KG1 (cell line): ENCODE data around the gene EPHA1.

Source experiments
- DNase-seq: peaks from one replicate; lab custom pipeline; 2025; lab: John Stamatoyannopoulos, UW

EPHA1 gene

GRCh38 chr7:143373255-143373794 lies 35.3 kb downstream of the EPHA1 start:
- DNase-seq: no peak

- DNase-seq: no peak
Observed at GRCh38 chr7:143372070-143372469, 36.6 kb downstream of the EPHA1 start.

- no peak for DNase-seq
Observed at GRCh38 chr7:143369678-143370651, 38.7 kb downstream of the EPHA1 start.

- no peak for DNase-seq
Observed at GRCh38 chr7:143368387-143368786, 40.3 kb downstream of the EPHA1 start.

GRCh38 chr7:143367972-143368371 lies 40.7 kb downstream of the EPHA1 start:
- DNase-seq: no peak

- no peak for DNase-seq
Observed at GRCh38 chr7:143363016-143363937, 45.4 kb downstream of the EPHA1 start.

GRCh38 chr7:143362131-143363015 lies 46.3 kb downstream of the EPHA1 start, which contains the start of gene FAM131B:
Gene FAM131B (minus strand): TSS chr7:143362713. CDS start chr7:143362603, 110 bp downstream.
- no peak for DNase-seq

- DNase-seq: no peak
Observed at GRCh38 chr7:143361552-143362130, 47.0 kb downstream of the EPHA1 start.

GRCh38 chr7:143360788-143361551 lies 47.7 kb downstream of the EPHA1 start:
- no peak for DNase-seq

- no peak for DNase-seq
Observed at GRCh38 chr7:143359771-143360353, 48.8 kb downstream of the EPHA1 start.

GRCh38 chr7:143358626-143359025 lies 50.0 kb downstream of the EPHA1 start:
- no peak for DNase-seq

GRCh38 chr7:143356414-143357050 lies 52.1 kb downstream of the EPHA1 start:
- DNase-seq: no peak

GRCh38 chr7:143355450-143356385 lies 52.9 kb downstream of the EPHA1 start:
- DNase-seq: no peak

GRCh38 chr7:143354965-143355364 lies 53.7 kb downstream of the EPHA1 start:
- no peak for DNase-seq

GRCh38 chr7:143354376-143354775 lies 54.3 kb downstream of the EPHA1 start:
- DNase-seq: no peak

GRCh38 chr7:143352531-143353002 lies 56.1 kb downstream of the EPHA1 start:
- DNase-seq: no peak

- no peak for DNase-seq
Observed at GRCh38 chr7:143351574-143351973, 57.1 kb downstream of the EPHA1 start.

- DNase-seq: no peak
Observed at GRCh38 chr7:143351060-143351459, 57.6 kb downstream of the EPHA1 start.
